ENCODE data around the gene NAV2.

Gene NAV2

GRCh38 chr11:20030472-20030871, 317.8 kb downstream of the NAV2 start:
- DNase-seq = no peak

- DNase-seq = no peak
Measured at GRCh38 chr11:20031155-20032001, 318.7 kb downstream of the NAV2 start.

GRCh38 chr11:20032127-20032526, 319.5 kb downstream of the NAV2 start:
- no peak for DNase-seq

- DNase-seq = no peak
Measured at GRCh38 chr11:20032577-20033260, 320.1 kb downstream of the NAV2 start.

- DNase-seq = no peak
Measured at GRCh38 chr11:20033806-20034205, 321.2 kb downstream of the NAV2 start.

- no peak for DNase-seq
Measured at GRCh38 chr11:20034941-20035340, 322.3 kb downstream of the NAV2 start.

GRCh38 chr11:20035375-20035700, 322.7 kb downstream of the NAV2 start:
- no peak for DNase-seq

GRCh38 chr11:20035701-20036601, 323.3 kb downstream of the NAV2 start:
- no peak for DNase-seq

GRCh38 chr11:20036626-20037335, 324.1 kb downstream of the NAV2 start:
- DNase-seq = no peak

- DNase-seq = no peak
Measured at GRCh38 chr11:20037396-20038153, 324.9 kb downstream of the NAV2 start.

- DNase-seq = no peak
Measured at GRCh38 chr11:20038412-20038811, 325.8 kb downstream of the NAV2 start.

- no peak for DNase-seq
Measured at GRCh38 chr11:20038972-20039371, 326.3 kb downstream of the NAV2 start.

- DNase-seq = no peak
Measured at GRCh38 chr11:20041499-20041898, 328.9 kb downstream of the NAV2 start.

GRCh38 chr11:20042045-20042639, 329.5 kb downstream of the NAV2 start:
- DNase-seq = no peak

- no peak for DNase-seq
Measured at GRCh38 chr11:20042811-20043341, 330.2 kb downstream of the NAV2 start.

- DNase-seq = no peak
Measured at GRCh38 chr11:20043992-20044391, 331.4 kb downstream of the NAV2 start.

GRCh38 chr11:20045098-20045688, 332.6 kb downstream of the NAV2 start:
- no peak for DNase-seq

GRCh38 chr11:20046416-20046815, 333.8 kb downstream of the NAV2 start:
- DNase-seq = no peak

GRCh38 chr11:20047006-20047768, 334.6 kb downstream of the NAV2 start:
- no peak for DNase-seq

GRCh38 chr11:20047769-20048154, 335.1 kb downstream of the NAV2 start:
- no peak for DNase-seq

Measured in stimulated activated CD4-positive, alpha-beta T cell treated with anti-CD3 and anti-CD28 coated beads, Interleukin-4, amount 100 ng/mL, for 1 hour (primary cell).